ENCODE measurements around the gene SYNM.

SYNM gene

GRCh38 chr15:99176757-99177156 lies 71.9 kb downstream of the SYNM start:
- CTCF ChIA-PET = interaction anchor here (1.5 to 1.7 kb wide), 3 partner anchors 10 to 96 kb away, joined by 3 to 9 read pairs (median 5); no protein-coding TSS in a partner anchor
- TF ChIP-seq, protein P1, sequence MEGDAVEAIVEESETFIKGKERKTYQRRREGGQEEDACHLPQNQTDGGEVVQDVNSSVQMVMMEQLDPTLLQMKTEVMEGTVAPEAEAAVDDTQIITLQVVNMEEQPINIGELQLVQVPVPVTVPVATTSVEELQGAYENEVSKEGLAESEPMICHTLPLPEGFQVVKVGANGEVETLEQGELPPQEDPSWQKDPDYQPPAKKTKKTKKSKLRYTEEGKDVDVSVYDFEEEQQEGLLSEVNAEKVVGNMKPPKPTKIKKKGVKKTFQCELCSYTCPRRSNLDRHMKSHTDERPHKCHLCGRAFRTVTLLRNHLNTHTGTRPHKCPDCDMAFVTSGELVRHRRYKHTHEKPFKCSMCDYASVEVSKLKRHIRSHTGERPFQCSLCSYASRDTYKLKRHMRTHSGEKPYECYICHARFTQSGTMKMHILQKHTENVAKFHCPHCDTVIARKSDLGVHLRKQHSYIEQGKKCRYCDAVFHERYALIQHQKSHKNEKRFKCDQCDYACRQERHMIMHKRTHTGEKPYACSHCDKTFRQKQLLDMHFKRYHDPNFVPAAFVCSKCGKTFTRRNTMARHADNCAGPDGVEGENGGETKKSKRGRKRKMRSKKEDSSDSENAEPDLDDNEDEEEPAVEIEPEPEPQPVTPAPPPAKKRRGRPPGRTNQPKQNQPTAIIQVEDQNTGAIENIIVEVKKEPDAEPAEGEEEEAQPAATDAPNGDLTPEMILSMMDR (IDR thresholded peaks at IDR 0.05; ENCODE audit: control extremely low read depth, extremely low read depth, low read depth, missing control alignments) = no peak
- POLR2A ChIA-PET = no interaction called here
- no peak for DNase-seq (ENCODE audit: extremely low spot score)

GRCh38 chr15:99177679-99178078 lies 72.8 kb downstream of the SYNM start:
- CTCF ChIA-PET = interaction anchor here (1.6 kb wide), 1 partner anchor 12 kb away, joined by 5 read pairs; no protein-coding TSS in a partner anchor
- POLR2A ChIA-PET = no interaction called here
- no peak for DNase-seq (ENCODE audit: extremely low spot score)
- TF ChIP-seq, protein P1 (IDR thresholded peaks at IDR 0.05; ENCODE audit: control extremely low read depth, extremely low read depth, low read depth, missing control alignments) = no peak

- TF ChIP-seq, protein P1 (IDR thresholded peaks at IDR 0.05; ENCODE audit: control extremely low read depth, extremely low read depth, low read depth, missing control alignments) = no peak
- DNase-seq (ENCODE audit: extremely low spot score) = no peak
- POLR2A ChIA-PET = no interaction called here
- CTCF ChIA-PET = interaction anchor here (1.0 kb wide), 1 partner anchor 12 kb away, joined by 5 read pairs; no protein-coding TSS in a partner anchor
Measured at GRCh38 chr15:99180086-99180963, 75.4 kb downstream of the SYNM start.

DNA sequence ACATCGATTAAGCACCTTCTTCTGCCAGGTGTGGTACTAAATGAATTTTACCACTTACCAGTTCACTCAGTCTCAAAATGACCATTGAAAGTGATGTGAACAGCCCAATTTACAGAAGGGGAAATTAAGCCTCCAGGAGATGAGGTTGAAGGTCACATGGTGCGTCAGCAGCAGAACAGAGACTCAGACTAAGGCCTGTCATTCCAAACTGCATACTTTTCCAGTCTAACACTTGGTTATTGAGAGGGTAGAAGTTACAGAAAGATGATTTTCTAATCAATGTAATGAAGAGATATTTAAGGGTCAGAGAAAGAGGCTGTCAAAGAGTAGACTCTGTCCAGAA lies 76.1 kb downstream of the SYNM start:
- POLR2A ChIA-PET = no interaction called here
- TF ChIP-seq, protein P1 (IDR thresholded peaks at IDR 0.05; ENCODE audit: control extremely low read depth, extremely low read depth, low read depth, missing control alignments) = no peak
- no peak for DNase-seq (ENCODE audit: extremely low spot score)
- CTCF ChIA-PET = interaction anchor here (1.0 kb wide), 1 partner anchor 13 kb away, joined by 5 read pairs; no protein-coding TSS in a partner anchor

GRCh38 chr15:99181545-99181971 lies 76.7 kb downstream of the SYNM start:
- POLR2A ChIA-PET = no interaction called here
- TF ChIP-seq, protein P1 (IDR thresholded peaks at IDR 0.05; ENCODE audit: control extremely low read depth, extremely low read depth, low read depth, missing control alignments) = no peak
- DNase-seq (ENCODE audit: extremely low spot score) = no peak

DNA sequence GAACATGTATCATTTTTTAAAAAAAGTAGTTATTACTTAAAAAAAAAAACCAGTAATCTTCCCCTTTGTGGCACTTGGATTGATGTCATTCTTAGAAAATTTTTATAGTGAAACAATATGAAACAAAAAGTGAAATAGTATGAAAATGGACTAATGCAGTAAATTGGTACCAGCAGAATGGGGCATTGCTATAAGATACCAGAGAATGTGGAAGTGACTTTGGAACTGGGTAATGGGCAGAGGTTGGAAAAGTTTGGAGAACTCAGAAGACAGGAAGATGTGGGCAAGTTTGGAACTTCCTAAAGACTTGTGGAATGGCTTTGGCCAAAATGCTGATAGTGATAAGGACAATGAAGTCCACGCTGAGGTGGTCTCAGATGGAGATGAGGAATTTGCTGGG lies 77.9 kb downstream of the SYNM start:
- POLR2A ChIA-PET = no interaction called here
- TF ChIP-seq, protein P1 (IDR thresholded peaks at IDR 0.05; ENCODE audit: control extremely low read depth, extremely low read depth, low read depth, missing control alignments) = no peak
- no peak for DNase-seq (ENCODE audit: extremely low spot score)
- CTCF ChIA-PET = no interaction called here

More at GRCh38 chr15:99181545-99181971, 76.7 kb downstream of the SYNM start:
- CTCF ChIA-PET = interaction anchor here (0.9 to 1.0 kb wide), 2 partner anchors 14 to 32 kb away, joined by 4 to 5 read pairs; no protein-coding TSS in a partner anchor
